Neural cell (in vitro differentiated cells): Measurements from ENCODE around the gene KLHL22.

Experiments
- CTCF ChIP-seq: fragments of 450-650 bp; IDR thresholded peaks from 2 replicates; pipeline ENCODE4 v1.5.1; 2014; ENCODE audit warnings: antibody characterized with exemption, mild to moderate bottlenecking, moderate library complexity; ENCODE audit not compliant: poor library complexity, severe bottlenecking
- EP300 ChIP-seq: fragments of 450-650 bp; conservative IDR thresholded peaks from 2 replicates; pipeline ENCODE4 v1.6.1; 2014; ENCODE audit warnings: antibody characterized with exemption, mild to moderate bottlenecking, moderate library complexity; ENCODE audit not compliant: poor library complexity, severe bottlenecking
- EZH2 ChIP-seq: fragments of 200-600, 300-800 bp; shearing (Covaris generic), sonication (generic); IDR thresholded peaks from 2 replicates; pipeline ENCODE4 v1.6.1; 2014; ENCODE audit warnings: antibody characterized with exemption, low read length, borderline replicate concordance, mild to moderate bottlenecking; ENCODE audit not compliant: insufficient read depth, poor library complexity, severe bottlenecking
- MXI1 ChIP-seq: fragments of 450-650 bp; conservative IDR thresholded peaks from 2 replicates; pipeline ENCODE4 v1.6.1; 2014; ENCODE audit warnings: antibody characterized with exemption, mild to moderate bottlenecking; ENCODE audit not compliant: poor library complexity, severe bottlenecking
- POLR2AphosphoS5 ChIP-seq: IDR thresholded peaks from 2 replicates; pipeline ENCODE4 v1.6.1; 2012
- RAD21 ChIP-seq: fragments of 450-650 bp; conservative IDR thresholded peaks from 2 replicates; pipeline ENCODE4 v1.6.1; 2014; ENCODE audit warnings: antibody characterized with exemption, mild to moderate bottlenecking, moderate library complexity
- SMC3 ChIP-seq: fragments of 450-650 bp; conservative IDR thresholded peaks from 2 replicates; pipeline ENCODE4 v1.6.1; 2014; ENCODE audit warnings: antibody characterized with exemption, mild to moderate bottlenecking, moderate library complexity; ENCODE audit not compliant: poor library complexity
- TAF1 ChIP-seq: IDR thresholded peaks from 2 replicates; pipeline ENCODE4 v1.6.1; 2012; ENCODE audit warnings: low read depth
- TF ChIP-seq, protein P1 (sequence below): IDR thresholded peaks from 2 replicates; pipeline ENCODE4 v1.6.1; 2012; ENCODE audit warnings: borderline replicate concordance

GRCh38 chr22:20488946-20489345 is 6.6 kb downstream of the KLHL22 start:
- no peak for TF ChIP-seq CTCF
- no peak for TF ChIP-seq EZH2
- TF ChIP-seq TAF1, result no peak
- TF ChIP-seq POLR2AphosphoS5, result no peak
- TF ChIP-seq, protein P1, sequence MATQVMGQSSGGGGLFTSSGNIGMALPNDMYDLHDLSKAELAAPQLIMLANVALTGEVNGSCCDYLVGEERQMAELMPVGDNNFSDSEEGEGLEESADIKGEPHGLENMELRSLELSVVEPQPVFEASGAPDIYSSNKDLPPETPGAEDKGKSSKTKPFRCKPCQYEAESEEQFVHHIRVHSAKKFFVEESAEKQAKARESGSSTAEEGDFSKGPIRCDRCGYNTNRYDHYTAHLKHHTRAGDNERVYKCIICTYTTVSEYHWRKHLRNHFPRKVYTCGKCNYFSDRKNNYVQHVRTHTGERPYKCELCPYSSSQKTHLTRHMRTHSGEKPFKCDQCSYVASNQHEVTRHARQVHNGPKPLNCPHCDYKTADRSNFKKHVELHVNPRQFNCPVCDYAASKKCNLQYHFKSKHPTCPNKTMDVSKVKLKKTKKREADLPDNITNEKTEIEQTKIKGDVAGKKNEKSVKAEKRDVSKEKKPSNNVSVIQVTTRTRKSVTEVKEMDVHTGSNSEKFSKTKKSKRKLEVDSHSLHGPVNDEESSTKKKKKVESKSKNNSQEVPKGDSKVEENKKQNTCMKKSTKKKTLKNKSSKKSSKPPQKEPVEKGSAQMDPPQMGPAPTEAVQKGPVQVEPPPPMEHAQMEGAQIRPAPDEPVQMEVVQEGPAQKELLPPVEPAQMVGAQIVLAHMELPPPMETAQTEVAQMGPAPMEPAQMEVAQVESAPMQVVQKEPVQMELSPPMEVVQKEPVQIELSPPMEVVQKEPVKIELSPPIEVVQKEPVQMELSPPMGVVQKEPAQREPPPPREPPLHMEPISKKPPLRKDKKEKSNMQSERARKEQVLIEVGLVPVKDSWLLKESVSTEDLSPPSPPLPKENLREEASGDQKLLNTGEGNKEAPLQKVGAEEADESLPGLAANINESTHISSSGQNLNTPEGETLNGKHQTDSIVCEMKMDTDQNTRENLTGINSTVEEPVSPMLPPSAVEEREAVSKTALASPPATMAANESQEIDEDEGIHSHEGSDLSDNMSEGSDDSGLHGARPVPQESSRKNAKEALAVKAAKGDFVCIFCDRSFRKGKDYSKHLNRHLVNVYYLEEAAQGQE, result no peak
- TF ChIP-seq EP300, result no peak
- no peak for TF ChIP-seq RAD21
- no peak for TF ChIP-seq SMC3
- no peak for TF ChIP-seq MXI1
